Activated B cell treated with CpG ODN at 0.5 μM for 24 hours (primary cell): ENCODE measurements around the gene TLR8. TPM values are rescaled to one million over a fixed set of nuclear protein-coding genes. Genes with fewer than 3 reads are reported as not detected.
A peak's percentile ranks its signal among the peaks of the same experiment; 100 is the strongest.

Experiments
- ATAC-seq: fragments of 200-7000 bp; cut with Tn5 transposase; one replicate; pipeline ENCODE4 v1.10.0; 2021; ENCODE audit warnings: low read depth, mild to moderate bottlenecking, moderate library complexity
- CTCF ChIA-PET: fragments of 350-600 bp; sonication (Branson Sonifier 250); formaldehyde crosslinking; loops from one replicate; lab custom pipeline; 2021; ENCODE audit warnings: antibody characterized with exemption; lab: Charles Lee
- POLR2A ChIA-PET: fragments of 350-600 bp; sonication (Branson Sonifier 250); formaldehyde crosslinking; loops from one replicate; lab custom pipeline; 2021; ENCODE audit warnings: antibody characterized with exemption; lab: Charles Lee
- DNase-seq: peaks from one replicate; pipeline ENCODE4 v3.0.0; 2022
- H3K27ac Mint-ChIP-seq: one replicate; pipeline ENCODE4 v1.8.0; 2020; ENCODE audit warnings: mixed read lengths
- H3K27me3 Mint-ChIP-seq: one replicate; pipeline ENCODE4 v1.8.0; 2021; ENCODE audit warnings: mixed read lengths
- H3K36me3 Mint-ChIP-seq: one replicate; pipeline ENCODE4 v1.8.0; 2021; ENCODE audit warnings: low read depth, mixed read lengths
- H3K4me1 Mint-ChIP-seq: one replicate; pipeline ENCODE4 v1.8.0; 2021; ENCODE audit warnings: mixed read lengths
- H3K4me3 Mint-ChIP-seq: one replicate; pipeline ENCODE4 v1.8.0; 2020; ENCODE audit warnings: mild to moderate bottlenecking, mixed read lengths
- H3K9me3 Mint-ChIP-seq: one replicate; pipeline ENCODE4 v1.8.0; 2020; ENCODE audit warnings: mixed read lengths
- CTCF ChIP-seq: fragments of 200-600 bp; IDR thresholded peaks from one replicate; pipeline ENCODE4 v1.8.0; 2022; ENCODE audit warnings: antibody characterized with exemption, mild to moderate bottlenecking
- intact Hi-C: fragments of 100-400 bp; cut with micrococcal nuclease; formaldehyde crosslinking; loops from one replicate; pipeline ENCODE4 v1.15.1; 2024
- total RNA-seq: library from RNA; stranded (reverse); gene quantifications from 2 replicates; pipeline ENCODE4 v1.2.3, GENCODE V29; 2022

Gene TLR8
- total RNA-seq, 1 donor from 2014 or later: 0.22 TPM

- no peak for DNase-seq
- peak overlapping the region; percentile 96 for H3K27ac Mint-ChIP-seq
- peaks cover 77% of the 10 kb centered on the region for H3K4me1 Mint-ChIP-seq
- TF ChIP-seq CTCF: no peak
- no peak for ATAC-seq
- ChIA-PET CTCF (interaction anchor here (0.9 to 6.8 kb wide), 9 partner anchors 19 to 540 kb away, joined by 3 to 142 read pairs (median 15); partner anchors contain the start of gene TMSB4X), POLR2A (interaction anchor here (0.9 to 14.8 kb wide), 13 partner anchors 26 to 539 kb away, joined by 3 to 931 read pairs (median 10); partner anchors contain the start of gene TMSB4X)
- H3K4me3 Mint-ChIP-seq: peak overlapping the region; percentile 80
- intact Hi-C loops: loop anchor here (5.0 kb wide), 2 partner anchors 468 to 698 kb away; no protein-coding TSS in a partner anchor
- no peaks in the 10 kb centered on the region for H3K9me3 Mint-ChIP-seq
- no peaks in the 10 kb centered on the region for H3K36me3 Mint-ChIP-seq
- no peaks in the 10 kb centered on the region for H3K27me3 Mint-ChIP-seq
Observed at GRCh38 chrX:12949205-12949926, 42.9 kb downstream of the TLR8 start.

DNA sequence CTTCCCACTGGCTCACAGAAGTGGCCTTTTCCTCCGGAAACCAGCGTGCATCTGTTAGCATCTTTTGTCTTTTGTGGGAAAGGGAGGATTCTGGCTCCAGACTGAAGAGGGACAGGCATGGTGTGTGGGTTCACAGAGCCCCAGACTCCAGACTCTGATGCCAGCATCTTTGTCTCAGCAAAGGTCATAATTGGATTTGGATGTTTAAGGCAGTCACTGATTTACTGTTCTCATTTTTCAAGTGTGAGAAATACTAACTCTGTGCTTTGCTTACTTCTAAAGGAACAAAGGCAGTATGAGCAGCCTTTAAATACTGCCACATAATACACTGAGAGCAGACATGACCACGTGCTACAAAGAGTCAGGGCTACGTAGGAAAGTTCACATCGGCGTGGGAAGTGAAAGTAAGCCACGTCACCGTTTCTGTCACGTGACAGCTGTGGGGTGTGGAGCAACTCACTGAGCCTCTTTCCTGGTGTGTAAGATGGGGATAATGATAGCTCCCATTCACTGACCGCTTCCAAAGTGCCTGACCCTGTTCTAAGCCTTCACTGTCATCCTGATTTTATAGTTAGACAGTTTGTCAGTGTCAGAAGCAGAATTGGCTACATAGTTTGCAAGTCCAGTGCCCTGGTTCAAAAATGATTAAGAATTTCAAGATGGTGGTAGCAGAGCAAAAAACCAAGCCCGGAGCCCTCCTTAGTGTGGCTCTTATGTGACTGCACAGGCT is 43.7 kb downstream of the TLR8 start:
- ATAC-seq: peak; percentile 51
- H3K27me3 Mint-ChIP-seq: no peaks in the 10 kb centered on the region
- H3K4me3 Mint-ChIP-seq: peak overlapping the region; percentile 80
- peak overlapping the region; percentile 96 for H3K27ac Mint-ChIP-seq
- DNase-seq: peak; percentile 72
- CTCF ChIA-PET: interaction anchor here (0.9 to 6.8 kb wide), 10 partner anchors 18 to 540 kb away, joined by 3 to 142 read pairs (median 12); partner anchors contain the start of gene TMSB4X
- POLR2A ChIA-PET: interaction anchor here (1.0 to 14.8 kb wide), 15 partner anchors 25 to 538 kb away, joined by 3 to 931 read pairs (median 9); partner anchors contain the start of gene TMSB4X
- H3K36me3 Mint-ChIP-seq: no peaks in the 10 kb centered on the region
- intact Hi-C loops: loop anchor here (1.0 to 5.0 kb wide), 7 partner anchors 37 to 697 kb away; no protein-coding TSS in a partner anchor
- TF ChIP-seq CTCF: no peak
- no peaks in the 10 kb centered on the region for H3K9me3 Mint-ChIP-seq
- peaks cover 84% of the 10 kb centered on the region for H3K4me1 Mint-ChIP-seq

DNA sequence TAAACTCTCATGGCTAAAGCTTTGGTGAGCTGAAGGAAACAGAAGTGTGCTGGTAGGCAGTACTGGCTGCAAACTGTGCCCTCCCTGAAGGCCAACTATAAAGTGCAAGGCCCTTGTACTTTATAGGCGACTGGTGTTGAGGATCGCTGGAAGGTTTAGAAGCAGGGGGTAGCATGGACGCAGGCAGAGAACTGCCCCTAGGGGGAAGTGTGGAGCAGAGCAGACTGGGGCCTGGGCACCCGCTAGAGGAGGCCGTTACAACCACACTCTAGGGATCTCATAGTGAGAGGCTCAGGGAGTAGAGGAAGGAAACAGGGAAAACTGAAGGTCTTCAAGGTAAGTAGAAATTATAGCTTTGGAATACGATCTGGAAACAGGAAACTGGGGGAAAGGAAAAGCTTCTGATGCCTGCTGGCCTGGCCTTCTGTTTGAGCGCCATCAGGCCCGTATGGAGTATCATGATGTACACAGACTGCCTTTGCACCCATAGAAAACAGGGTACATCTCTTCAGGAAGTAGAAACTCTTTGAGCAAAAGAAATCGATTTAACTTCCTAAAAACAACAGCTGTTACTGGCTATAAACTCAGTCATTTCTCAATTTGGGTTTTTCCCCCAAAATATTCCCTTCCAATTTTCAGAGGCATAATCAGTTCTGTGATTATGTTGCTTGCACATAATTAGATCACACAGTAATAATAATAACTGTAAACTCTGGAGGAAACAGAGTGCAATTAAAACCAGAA is 44.6 kb downstream of the TLR8 start:
- TF ChIP-seq CTCF: no peak
- ChIA-PET CTCF (interaction anchor here (0.9 to 6.8 kb wide), 10 partner anchors 17 to 537 kb away, joined by 3 to 142 read pairs (median 12); partner anchors contain the start of gene TMSB4X), POLR2A (interaction anchor here (0.7 to 14.8 kb wide), 15 partner anchors 24 to 738 kb away, joined by 3 to 931 read pairs (median 9); partner anchors contain the start of genes RAB9A and TMSB4X)
- intact Hi-C loops: loop anchor here (1.0 to 5.0 kb wide), 8 partner anchors 22 to 306 kb away; no protein-coding TSS in a partner anchor
- Mint-ChIP-seq H3K27me3 (no peaks in the 10 kb centered on the region), H3K9me3 (no peaks in the 10 kb centered on the region), H3K36me3 (no peaks in the 10 kb centered on the region), H3K27ac (peak overlapping the region; percentile 96), H3K4me3 (peak overlapping the region; percentile 80), H3K4me1 (peaks cover 91% of the 10 kb centered on the region)
- ATAC-seq (peak; percentile 72), DNase-seq (no peak)

DNA sequence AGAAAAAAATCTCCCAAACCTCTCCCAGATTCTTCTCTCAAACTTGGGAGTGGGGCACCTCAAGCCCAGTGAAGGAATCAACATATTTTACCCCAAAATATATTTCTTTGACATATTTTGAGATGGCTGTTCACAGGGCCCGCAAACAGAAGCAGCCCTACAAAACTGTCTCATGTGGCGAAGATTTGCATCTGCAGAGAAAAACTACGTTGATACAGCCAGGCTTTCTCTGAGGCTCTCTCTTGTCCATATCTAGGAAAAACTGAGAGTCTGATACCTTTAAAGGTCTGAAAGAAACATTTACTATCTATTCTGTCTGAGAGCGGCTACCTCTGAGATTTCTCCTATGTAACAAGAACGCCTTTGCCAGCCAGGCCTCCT is 45.2 kb downstream of the TLR8 start:
- peak overlapping the region; percentile 96 for H3K27ac Mint-ChIP-seq
- H3K27me3 Mint-ChIP-seq: no peaks in the 10 kb centered on the region
- DNase-seq: no peak
- TF ChIP-seq CTCF: no peak
- intact Hi-C loops: loop anchor here (1.0 to 5.0 kb wide), 5 partner anchors 22 to 305 kb away; no protein-coding TSS in a partner anchor
- no peaks in the 10 kb centered on the region for H3K9me3 Mint-ChIP-seq
- no peaks in the 10 kb centered on the region for H3K36me3 Mint-ChIP-seq
- peaks cover 92% of the 10 kb centered on the region for H3K4me1 Mint-ChIP-seq
- H3K4me3 Mint-ChIP-seq: peak overlapping the region; percentile 80
- no peak for ATAC-seq
- POLR2A ChIA-PET: interaction anchor here (2.0 to 14.8 kb wide), 7 partner anchors 24 to 140 kb away, joined by 10 to 931 read pairs (median 40); partner anchors contain the start of gene TMSB4X
- CTCF ChIA-PET: interaction anchor here (0.9 to 6.8 kb wide), 9 partner anchors 16 to 536 kb away, joined by 3 to 142 read pairs (median 15); partner anchors contain the start of gene TMSB4X
